MM.1S (cell line): ENCODE results near the gene SLCO4A1.

Experiments used
- DNase-seq: peaks from one replicate; pipeline ENCODE4 v3.0.0-alpha.2; 2015
- H2AFZ ChIP-seq: fragments of 300-600 bp; sonication (generic); 2 replicates; pipeline ENCODE4 v1.6.0; 2016; ENCODE audit warnings: antibody characterized with exemption, low read length
- H3F3A ChIP-seq: fragments of 300-600 bp; sonication (generic); 2 replicates; pipeline ENCODE4 v1.6.1; 2016; ENCODE audit warnings: mild to moderate bottlenecking, antibody characterized with exemption, low read length, moderate library complexity, mixed read lengths; ENCODE audit not compliant: insufficient read depth
- H3K27ac ChIP-seq: fragments of 300-600 bp; sonication (generic); 2 replicates; pipeline ENCODE4 v1.5.1; 2016; ENCODE audit warnings: mild to moderate bottlenecking, low read length
- H3K27me3 ChIP-seq: fragments of 300-600 bp; sonication (generic); replicated peaks from 2 replicates; pipeline ENCODE4 v1.6.0; 2016; ENCODE audit warnings: low read length; ENCODE audit not compliant: insufficient read depth
- H3K36me3 ChIP-seq: fragments of 300-600 bp; sonication (generic); replicated peaks from 2 replicates; pipeline ENCODE4 v1.6.1; 2016; ENCODE audit warnings: mild to moderate bottlenecking, low read length, mixed read lengths; ENCODE audit not compliant: insufficient read depth
- H3K4me1 ChIP-seq: fragments of 300-600 bp; sonication (generic); 2 replicates; pipeline ENCODE4 v1.6.1; 2016; ENCODE audit warnings: low read length, mixed read lengths
- H3K4me2 ChIP-seq: fragments of 300-600 bp; sonication (generic); 2 replicates; pipeline ENCODE4 v1.6.0; 2016; ENCODE audit warnings: low read depth, low read length
- H3K4me3 ChIP-seq: fragments of 300-600 bp; sonication (generic); 2 replicates; pipeline ENCODE4 v1.5.1; 2016; ENCODE audit warnings: low read length, mixed read lengths
- H3K79me2 ChIP-seq: fragments of 300-600 bp; sonication (generic); 2 replicates; pipeline ENCODE4 v1.6.1; 2016; ENCODE audit warnings: mixed run types, low read length, mixed read lengths
- H3K9ac ChIP-seq: fragments of 300-600 bp; sonication (generic); 2 replicates; pipeline ENCODE4 v1.6.1; 2016; ENCODE audit warnings: low read length, mixed read lengths
- H3K9me2 ChIP-seq: fragments of 300-600 bp; sonication (generic); replicated peaks from 2 replicates; pipeline ENCODE4 v1.6.1; 2016; ENCODE audit warnings: mild to moderate bottlenecking, low read length, mixed read lengths; ENCODE audit not compliant: insufficient read depth
- H3K9me3 ChIP-seq: fragments of 300-600 bp; sonication (generic); replicated peaks from 2 replicates; pipeline ENCODE4 v1.6.1; 2016; ENCODE audit warnings: mild to moderate bottlenecking, low read length, mixed read lengths; ENCODE audit not compliant: insufficient read depth
- H4K20me1 ChIP-seq: fragments of 300-600 bp; sonication (generic); 2 replicates; pipeline ENCODE4 v1.6.1; 2016; ENCODE audit warnings: mild to moderate bottlenecking, low read length, moderate library complexity, mixed read lengths; ENCODE audit not compliant: insufficient read depth
- EZH2 ChIP-seq: fragments of 300-600 bp; sonication (generic); optimal IDR thresholded peaks from 2 replicates; pipeline ENCODE3; 2017; ENCODE audit warnings: low read depth, mild to moderate bottlenecking, antibody characterized with exemption, low read length, mixed read lengths
- EZH2phosphoT487 ChIP-seq: fragments of 300-600 bp; sonication (generic); IDR thresholded peaks from 2 replicates; pipeline ENCODE4 v1.6.1; 2018; ENCODE audit warnings: antibody characterized with exemption, low read length
- TF ChIP-seq, protein P1 (sequence below): fragments of 300-600 bp; sonication (generic); IDR thresholded peaks from 2 replicates; pipeline ENCODE4 v1.5.1; 2016; ENCODE audit warnings: antibody characterized with exemption, low read length, mixed read lengths

The SLCO4A1 gene

DNA sequence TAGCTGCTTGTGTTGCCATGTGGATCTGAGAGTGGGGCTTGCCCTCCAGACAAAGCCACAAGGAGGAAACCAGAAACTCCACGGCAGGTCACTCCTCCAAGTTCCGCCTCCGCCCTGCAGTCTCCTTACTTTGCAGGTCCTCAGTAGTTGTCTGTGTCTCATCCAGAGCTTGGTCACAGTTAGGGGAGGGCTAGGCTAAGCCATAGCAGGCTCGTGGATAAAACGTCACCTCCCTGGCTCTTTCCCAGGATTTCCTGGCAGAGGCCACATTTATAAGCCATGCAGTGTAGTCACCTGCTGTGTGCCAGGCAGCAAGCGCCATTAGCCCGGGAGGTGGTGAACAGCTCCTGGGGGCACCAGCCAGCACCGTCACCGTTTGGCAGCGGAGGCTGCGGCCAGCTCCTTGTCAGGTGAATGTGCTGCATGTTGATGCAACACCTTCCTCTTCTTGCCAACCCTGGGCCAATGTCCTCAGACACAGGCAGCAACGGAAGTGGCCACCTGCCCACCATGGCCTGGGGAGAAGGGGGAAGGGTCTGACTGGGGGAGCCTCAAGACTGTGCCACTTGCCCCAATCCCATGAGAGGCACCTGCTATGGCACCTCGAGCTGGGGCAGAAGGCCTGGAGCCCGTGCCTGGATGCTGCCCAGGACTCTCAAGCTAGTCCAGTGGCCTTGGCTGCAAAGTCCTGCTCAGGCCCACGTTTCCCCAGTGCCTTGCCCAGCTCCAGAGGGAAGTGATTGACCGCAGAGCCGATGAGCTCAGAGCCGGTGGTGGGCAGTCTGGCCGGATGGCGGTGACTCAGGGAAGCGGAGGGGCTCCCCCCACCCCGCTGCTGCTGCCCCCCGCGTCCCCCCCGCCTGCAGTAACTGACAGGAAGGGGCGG lies 39.0 kb upstream of the SLCO4A1 start:
- Histone ChIP-seq H3K4me3 (no peak overlapping the region), H3K27ac (no peak overlapping the region), H2AFZ (no peak overlapping the region), H3K79me2 (no peaks in the 10 kb centered on the region), H3K27me3 (peaks cover 98% of the 10 kb centered on the region), H3K9ac (no peak overlapping the region), H3F3A (no peaks in the 10 kb centered on the region), H3K4me2 (peak overlapping the region; percentile 12; the same call in 1 of the 2 replicates), H4K20me1 (no peaks in the 10 kb centered on the region), H3K9me2 (no peaks in the 10 kb centered on the region), H3K4me1 (peaks cover 9% of the 10 kb centered on the region; the same call in 1 of the 2 replicates), H3K36me3 (no peaks in the 10 kb centered on the region), H3K9me3 (no peaks in the 10 kb centered on the region)
- no peak for DNase-seq
- TF ChIP-seq EZH2phosphoT487 (peak; percentile 51; the same call in 1 of the 2 replicates), EZH2 (no peak)
- TF ChIP-seq, protein P1, sequence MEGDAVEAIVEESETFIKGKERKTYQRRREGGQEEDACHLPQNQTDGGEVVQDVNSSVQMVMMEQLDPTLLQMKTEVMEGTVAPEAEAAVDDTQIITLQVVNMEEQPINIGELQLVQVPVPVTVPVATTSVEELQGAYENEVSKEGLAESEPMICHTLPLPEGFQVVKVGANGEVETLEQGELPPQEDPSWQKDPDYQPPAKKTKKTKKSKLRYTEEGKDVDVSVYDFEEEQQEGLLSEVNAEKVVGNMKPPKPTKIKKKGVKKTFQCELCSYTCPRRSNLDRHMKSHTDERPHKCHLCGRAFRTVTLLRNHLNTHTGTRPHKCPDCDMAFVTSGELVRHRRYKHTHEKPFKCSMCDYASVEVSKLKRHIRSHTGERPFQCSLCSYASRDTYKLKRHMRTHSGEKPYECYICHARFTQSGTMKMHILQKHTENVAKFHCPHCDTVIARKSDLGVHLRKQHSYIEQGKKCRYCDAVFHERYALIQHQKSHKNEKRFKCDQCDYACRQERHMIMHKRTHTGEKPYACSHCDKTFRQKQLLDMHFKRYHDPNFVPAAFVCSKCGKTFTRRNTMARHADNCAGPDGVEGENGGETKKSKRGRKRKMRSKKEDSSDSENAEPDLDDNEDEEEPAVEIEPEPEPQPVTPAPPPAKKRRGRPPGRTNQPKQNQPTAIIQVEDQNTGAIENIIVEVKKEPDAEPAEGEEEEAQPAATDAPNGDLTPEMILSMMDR = no peak

DNA sequence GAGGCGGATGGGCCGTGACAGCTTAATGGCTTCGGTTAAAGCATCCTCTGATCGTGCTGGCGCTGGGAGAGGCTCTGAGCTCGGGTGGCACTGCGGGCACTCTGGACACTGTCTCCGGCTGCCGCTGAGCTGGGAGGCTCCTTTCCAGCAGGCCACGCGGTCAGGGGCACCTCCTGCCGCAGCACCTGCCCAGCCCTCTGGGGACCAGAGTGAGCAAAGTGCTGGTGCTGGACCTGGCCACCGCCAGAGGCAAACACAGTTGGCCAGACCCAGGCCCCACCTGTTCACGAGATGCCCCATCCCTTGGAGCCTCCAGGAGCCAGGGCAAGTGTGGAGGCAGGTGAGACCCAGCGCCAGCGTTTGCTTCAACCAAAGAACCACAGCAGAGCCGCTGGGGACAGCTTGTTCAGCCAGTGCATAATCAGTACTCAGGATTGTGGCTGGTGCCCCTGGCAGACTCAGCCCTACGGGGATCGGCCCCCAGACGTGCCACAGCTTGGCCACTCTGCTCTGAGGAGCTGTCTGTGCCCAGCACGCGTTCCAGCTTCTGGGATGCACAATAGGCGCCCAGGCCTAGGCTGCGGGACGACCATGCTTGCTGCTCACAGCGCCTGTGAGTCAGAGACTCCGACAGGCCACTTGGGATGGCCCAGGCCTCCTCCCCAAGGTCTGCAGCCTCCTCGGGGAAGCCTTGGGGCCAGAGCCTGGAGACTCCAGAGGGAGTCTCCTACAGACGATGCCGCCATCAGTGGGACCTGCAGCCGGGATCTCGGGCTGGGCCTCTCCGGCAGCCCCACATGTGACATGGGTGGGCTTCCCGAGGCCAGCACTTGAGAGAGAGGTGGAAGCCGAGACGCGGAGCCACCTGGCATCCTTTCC lies 38.2 kb upstream of the SLCO4A1 start:
- Histone ChIP-seq H3F3A (no peaks in the 10 kb centered on the region), H3K4me1 (peaks cover 9% of the 10 kb centered on the region; the same call in 1 of the 2 replicates), H3K4me3 (no peak overlapping the region)

DNA sequence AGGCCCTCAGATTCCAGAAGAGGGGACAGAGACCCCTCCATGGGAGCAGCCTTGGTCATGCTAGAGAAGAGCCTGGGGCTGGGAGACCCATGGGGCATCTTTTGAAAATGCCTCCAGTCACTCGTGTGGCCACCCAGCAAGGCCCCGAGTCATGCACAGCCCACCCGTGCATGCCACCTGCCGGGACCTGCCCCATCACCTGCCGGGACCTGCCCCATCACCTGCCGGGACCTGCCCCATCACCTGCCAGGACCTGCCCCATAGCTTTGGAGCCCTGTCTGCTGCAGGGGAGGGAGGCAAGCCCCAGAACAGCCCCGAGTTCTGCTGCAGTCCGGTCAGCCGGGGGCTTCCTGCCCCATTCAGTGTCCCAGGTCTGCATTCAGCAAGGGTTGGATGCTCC lies 37.5 kb upstream of the SLCO4A1 start:
- no peak overlapping the region for H3K4me3 ChIP-seq
- H2AFZ ChIP-seq = no peak overlapping the region
- no peak overlapping the region for H3K27ac ChIP-seq
- TF ChIP-seq EZH2phosphoT487 (no peak), EZH2 (no peak)
- TF ChIP-seq, protein P1 = no peak
- no peaks in the 10 kb centered on the region for H3F3A ChIP-seq
- no peaks in the 10 kb centered on the region for H3K79me2 ChIP-seq
- no peak overlapping the region for H3K4me2 ChIP-seq
- peaks cover 96% of the 10 kb centered on the region for H3K27me3 ChIP-seq
- H3K36me3 ChIP-seq = no peaks in the 10 kb centered on the region
- H3K9ac ChIP-seq = no peak overlapping the region
- no peak for DNase-seq
- no peaks in the 10 kb centered on the region for H3K9me3 ChIP-seq
- H4K20me1 ChIP-seq = no peaks in the 10 kb centered on the region
- no peaks in the 10 kb centered on the region for H3K9me2 ChIP-seq
- H3K4me1 ChIP-seq = peaks cover 9% of the 10 kb centered on the region; the same call in 1 of the 2 replicates

More for the DNA sequence above, 38.2 kb upstream of the SLCO4A1 start:
- Histone ChIP-seq H3K36me3 (no peaks in the 10 kb centered on the region), H3K9ac (no peak overlapping the region), H3K79me2 (no peaks in the 10 kb centered on the region), H3K9me2 (no peaks in the 10 kb centered on the region), H3K27ac (no peak overlapping the region), H2AFZ (no peak overlapping the region), H3K4me2 (no peak overlapping the region), H4K20me1 (no peaks in the 10 kb centered on the region), H3K9me3 (no peaks in the 10 kb centered on the region), H3K27me3 (peaks cover 96% of the 10 kb centered on the region)
- DNase-seq = no peak
- TF ChIP-seq, protein P1 = no peak
- TF ChIP-seq EZH2 (no peak), EZH2phosphoT487 (no peak)
